ENCODE data around the gene SARS1. TPM values are rescaled to one million over a fixed set of nuclear protein-coding genes. Genes with fewer than 3 reads are reported as not detected.
A peak's percentile ranks its signal among the peaks of the same experiment; 100 is the strongest.

Gene SARS1
- total RNA-seq, 1 donor from 2014 or later = 555 TPM

DNA sequence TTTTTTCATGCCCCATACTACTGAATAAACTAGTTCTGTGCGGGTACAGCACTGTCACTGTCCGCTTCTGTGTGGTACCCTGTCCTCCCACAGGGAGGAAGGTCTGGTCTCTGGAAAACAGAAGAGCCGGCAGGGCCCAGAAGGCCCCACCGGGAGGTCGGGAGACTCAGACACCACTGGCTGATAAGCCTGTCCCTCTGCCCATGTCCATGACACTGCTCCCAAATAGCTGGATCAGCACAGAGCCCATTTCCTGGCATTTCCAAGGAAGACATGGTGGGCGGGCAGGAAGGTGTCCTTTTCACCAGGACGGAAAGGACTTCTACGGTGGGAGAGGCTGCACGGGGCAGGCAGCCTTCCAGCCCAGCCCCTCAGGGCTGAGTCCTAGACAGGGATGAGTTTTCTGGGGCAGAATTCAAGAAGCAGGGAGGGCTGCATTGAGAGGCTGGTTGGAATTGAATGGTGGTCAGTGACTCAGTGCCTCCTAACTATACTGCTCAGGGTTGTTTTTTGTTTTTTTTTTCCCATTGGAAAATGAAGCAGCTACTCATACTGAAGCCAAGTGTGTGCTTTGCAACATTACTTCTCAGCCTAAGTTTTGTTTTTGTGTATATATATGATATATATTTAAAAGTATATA lies 62.1 kb downstream of the SARS1 start:
- Mint-ChIP-seq H3K36me3 (ENCODE audit: unreplicated experiment) (no peaks in the 10 kb centered on the region), H3K27ac (ENCODE audit: unreplicated experiment) (peak overlapping the region; percentile 72), H3K4me3 (ENCODE audit: unreplicated experiment) (peak overlapping the region; percentile 58), H3K27me3 (ENCODE audit: unreplicated experiment) (peaks cover 7% of the 10 kb centered on the region), H3K4me1 (ENCODE audit: low read depth, unreplicated experiment) (peaks cover 21% of the 10 kb centered on the region), H3K9me3 (ENCODE audit: unreplicated experiment) (peaks cover 3% of the 10 kb centered on the region)
- TF ChIP-seq, protein P1, sequence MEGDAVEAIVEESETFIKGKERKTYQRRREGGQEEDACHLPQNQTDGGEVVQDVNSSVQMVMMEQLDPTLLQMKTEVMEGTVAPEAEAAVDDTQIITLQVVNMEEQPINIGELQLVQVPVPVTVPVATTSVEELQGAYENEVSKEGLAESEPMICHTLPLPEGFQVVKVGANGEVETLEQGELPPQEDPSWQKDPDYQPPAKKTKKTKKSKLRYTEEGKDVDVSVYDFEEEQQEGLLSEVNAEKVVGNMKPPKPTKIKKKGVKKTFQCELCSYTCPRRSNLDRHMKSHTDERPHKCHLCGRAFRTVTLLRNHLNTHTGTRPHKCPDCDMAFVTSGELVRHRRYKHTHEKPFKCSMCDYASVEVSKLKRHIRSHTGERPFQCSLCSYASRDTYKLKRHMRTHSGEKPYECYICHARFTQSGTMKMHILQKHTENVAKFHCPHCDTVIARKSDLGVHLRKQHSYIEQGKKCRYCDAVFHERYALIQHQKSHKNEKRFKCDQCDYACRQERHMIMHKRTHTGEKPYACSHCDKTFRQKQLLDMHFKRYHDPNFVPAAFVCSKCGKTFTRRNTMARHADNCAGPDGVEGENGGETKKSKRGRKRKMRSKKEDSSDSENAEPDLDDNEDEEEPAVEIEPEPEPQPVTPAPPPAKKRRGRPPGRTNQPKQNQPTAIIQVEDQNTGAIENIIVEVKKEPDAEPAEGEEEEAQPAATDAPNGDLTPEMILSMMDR (IDR thresholded peaks at IDR 0.05; ENCODE audit: partially characterized antibody, unreplicated experiment) = no peak
- DNase-seq = no peak

DNA sequence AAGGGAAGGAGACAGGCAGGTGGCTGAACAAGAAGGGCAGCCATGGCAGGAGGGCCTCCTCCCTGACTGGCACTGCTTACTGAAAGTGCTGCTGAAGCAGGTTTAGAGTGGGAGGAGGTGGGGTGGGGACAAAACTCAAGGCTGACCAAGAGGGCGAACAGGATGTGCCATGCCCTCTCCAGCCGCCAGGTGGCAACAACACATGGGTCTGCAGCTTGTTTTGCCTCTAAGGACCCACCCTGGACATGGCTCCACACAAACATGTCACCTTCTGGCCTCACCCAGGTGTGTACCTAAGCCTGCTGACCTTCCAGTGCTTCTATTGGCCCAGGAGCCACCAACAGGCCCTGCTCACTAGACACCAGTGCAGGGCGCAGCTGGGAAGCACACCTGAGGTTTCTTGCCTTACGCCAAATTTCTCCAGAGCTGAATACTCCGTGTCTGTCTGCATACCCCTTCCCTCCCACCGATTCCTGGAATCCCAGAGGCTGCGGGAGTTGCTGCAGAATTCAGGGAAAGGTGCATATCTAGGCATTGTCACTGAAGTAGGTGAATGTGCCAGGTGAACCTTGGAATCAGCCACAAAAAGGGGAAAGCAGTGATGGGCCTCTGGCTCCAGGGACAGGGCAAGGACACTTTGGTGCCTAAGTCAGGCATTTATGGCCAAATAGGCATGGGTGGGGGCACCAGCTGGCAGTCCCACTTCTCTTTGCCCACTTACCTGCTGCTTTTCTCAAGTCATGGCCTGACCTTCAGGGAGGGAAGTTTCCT lies 63.9 kb downstream of the SARS1 start:
- peak; percentile 91 for DNase-seq
- H3K4me3 Mint-ChIP-seq (ENCODE audit: unreplicated experiment) = no peak overlapping the region
- peak overlapping the region; percentile 18 for H3K27ac Mint-ChIP-seq (ENCODE audit: unreplicated experiment)
- TF ChIP-seq, protein P1 (IDR thresholded peaks at IDR 0.05; ENCODE audit: partially characterized antibody, unreplicated experiment) = peak; percentile 97
- peaks cover 5% of the 10 kb centered on the region for H3K9me3 Mint-ChIP-seq (ENCODE audit: unreplicated experiment)
- peaks cover 5% of the 10 kb centered on the region for H3K27me3 Mint-ChIP-seq (ENCODE audit: unreplicated experiment)
- peaks cover 18% of the 10 kb centered on the region for H3K4me1 Mint-ChIP-seq (ENCODE audit: low read depth, unreplicated experiment)
- H3K36me3 Mint-ChIP-seq (ENCODE audit: unreplicated experiment) = no peaks in the 10 kb centered on the region

DNA sequence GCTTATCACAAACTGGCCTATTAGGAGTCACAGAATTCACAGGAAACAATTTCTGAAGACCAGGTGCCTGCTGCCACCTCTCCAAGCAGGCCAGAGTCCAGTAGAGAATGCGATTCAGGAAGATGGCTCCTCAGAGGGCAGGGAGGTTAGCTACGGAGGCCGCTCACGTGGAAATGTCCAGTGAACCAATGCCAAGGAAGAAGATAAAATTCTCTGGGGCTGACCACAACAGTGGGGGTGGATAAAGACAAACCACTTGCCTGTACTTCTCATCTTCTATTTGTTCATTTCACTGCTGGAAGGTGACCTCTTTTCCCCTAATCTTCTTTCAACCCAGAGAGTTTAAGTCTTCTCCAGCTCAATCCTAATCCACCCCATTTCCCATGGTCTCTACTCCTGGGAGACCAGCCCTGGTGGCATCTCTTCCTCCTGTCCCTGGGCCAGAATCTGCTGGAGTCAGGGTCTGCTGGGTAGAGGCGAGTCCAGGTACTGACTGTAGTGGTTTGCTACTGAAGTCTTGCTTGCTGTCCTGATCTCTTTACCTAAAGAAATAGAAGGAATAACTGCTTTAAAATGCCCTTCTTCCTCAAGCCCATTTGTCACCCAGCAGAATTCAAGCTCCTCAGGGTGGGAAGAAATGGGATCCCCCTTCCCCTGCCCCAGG lies 66.0 kb downstream of the SARS1 start:
- H3K27me3 Mint-ChIP-seq (ENCODE audit: unreplicated experiment) = peaks cover 7% of the 10 kb centered on the region
- DNase-seq = no peak
- H3K36me3 Mint-ChIP-seq (ENCODE audit: unreplicated experiment) = no peaks in the 10 kb centered on the region
- H3K9me3 Mint-ChIP-seq (ENCODE audit: unreplicated experiment) = peaks cover 7% of the 10 kb centered on the region
- peaks cover 24% of the 10 kb centered on the region for H3K4me1 Mint-ChIP-seq (ENCODE audit: low read depth, unreplicated experiment)
- peak overlapping the region; percentile 38 for H3K27ac Mint-ChIP-seq (ENCODE audit: unreplicated experiment)
- H3K4me3 Mint-ChIP-seq (ENCODE audit: unreplicated experiment) = no peak overlapping the region
- TF ChIP-seq, protein P1 (IDR thresholded peaks at IDR 0.05; ENCODE audit: partially characterized antibody, unreplicated experiment) = no peak

DNA sequence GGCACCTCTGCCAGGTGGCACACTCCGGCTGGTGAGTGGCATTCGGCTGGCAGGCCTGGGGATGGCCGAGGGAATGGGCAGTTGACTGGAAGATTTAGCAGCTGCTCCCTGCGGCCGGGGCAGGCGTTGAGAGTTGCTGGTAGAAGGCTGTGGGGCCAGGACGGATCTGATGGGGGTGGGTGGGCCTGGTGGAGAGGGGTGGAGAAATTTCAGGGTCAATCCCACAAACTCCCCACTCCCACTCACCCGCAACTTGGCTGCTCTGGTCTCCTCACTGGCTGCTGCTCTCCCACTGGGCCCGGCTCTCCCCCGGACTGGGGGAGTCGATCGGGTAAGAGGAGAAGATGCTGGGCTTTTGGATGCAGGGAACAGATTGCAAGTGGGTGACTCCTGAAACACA lies 67.1 kb downstream of the SARS1 start:
- TF ChIP-seq, protein P1 (IDR thresholded peaks at IDR 0.05; ENCODE audit: partially characterized antibody, unreplicated experiment) = no peak
- H3K27ac Mint-ChIP-seq (ENCODE audit: unreplicated experiment) = no peak overlapping the region

More for the DNA sequence above, 67.1 kb downstream of the SARS1 start:
- no peaks in the 10 kb centered on the region for H3K36me3 Mint-ChIP-seq (ENCODE audit: unreplicated experiment)
- peaks cover 9% of the 10 kb centered on the region for H3K9me3 Mint-ChIP-seq (ENCODE audit: unreplicated experiment)
- H3K4me3 Mint-ChIP-seq (ENCODE audit: unreplicated experiment) = peak overlapping the region; percentile 46
- no peak for DNase-seq
- peaks cover 18% of the 10 kb centered on the region for H3K4me1 Mint-ChIP-seq (ENCODE audit: low read depth, unreplicated experiment)
- H3K27me3 Mint-ChIP-seq (ENCODE audit: unreplicated experiment) = peaks cover 10% of the 10 kb centered on the region
